Measurements from ENCODE around the gene PCED1B. TPM values are rescaled to one million over a fixed set of nuclear protein-coding genes. Genes with fewer than 3 reads are reported as not detected.

The PCED1B gene
- polyA plus RNA-seq, 1 donor (not counting 4 experiments of a cell fraction or from before 2014, with no cell fraction given): 3.2 TPM

DNA sequence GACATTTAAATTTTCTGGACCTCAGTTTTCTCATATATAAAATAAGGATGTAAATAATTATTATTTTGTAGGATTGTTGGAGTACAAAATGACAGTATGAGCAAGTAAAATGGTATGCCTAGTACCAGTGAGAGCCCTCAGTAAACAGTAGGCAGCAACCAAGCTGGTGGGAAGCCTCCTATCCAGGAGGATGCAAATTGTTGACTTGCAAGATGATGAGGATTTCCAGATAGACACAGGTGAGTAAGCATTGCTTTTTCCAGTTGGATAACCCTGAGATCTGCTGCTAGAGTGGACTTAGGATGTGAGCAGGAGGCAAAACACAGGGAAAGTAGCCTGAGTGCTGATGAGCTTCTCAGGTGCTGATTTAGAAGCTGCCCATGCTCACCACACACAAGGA is 28.5 kb downstream of the PCED1B start:
- no peak overlapping the region for H3K4me3 ChIP-seq (ENCODE audit: control insufficient read depth in 2 of 3, extremely low read depth in 1 of 3, insufficient read depth in 2 of 3, low read depth in 1 of 3, low read length in 3 of 3)
- dilution Hi-C loops (cut with MboI; ENCODE audit: extremely low pct_ligation_motif_present, low sequenced_read_pairs): no loop called here
- H3K79me2 ChIP-seq (ENCODE audit: control insufficient read depth, insufficient read depth, low read length): no peaks in the 10 kb centered on the region
- H3K9me3 ChIP-seq (ENCODE audit: control insufficient read depth, low read depth, low read length): no peaks in the 10 kb centered on the region
- H2AFZ ChIP-seq (ENCODE audit: control insufficient read depth, low read length): no peak overlapping the region
- no peak overlapping the region for H3K27ac ChIP-seq (ENCODE audit: control insufficient read depth, insufficient read depth, low read length)
- no peaks in the 10 kb centered on the region for H4K20me1 ChIP-seq (ENCODE audit: control insufficient read depth, extremely low read depth, insufficient read depth, low read length)
- DNase-seq (ENCODE audit: low read depth, low spot score): no peak
- no peak overlapping the region for H3K4me2 ChIP-seq (ENCODE audit: control insufficient read depth, extremely low read depth, insufficient read depth, low read depth, low read length)
- H3K4me1 ChIP-seq (ENCODE audit: control insufficient read depth, extremely low read depth, insufficient read depth, low read length): peaks cover 7% of the 10 kb centered on the region
- peaks cover 6 to 20% of the 10 kb centered on the region in 2 experiments for H3K36me3 ChIP-seq (ENCODE audit: control insufficient read depth in 2 of 2, extremely low read depth in 1 of 2, insufficient read depth in 2 of 2, low read length in 2 of 2)
- no peak overlapping the region for H3K9ac ChIP-seq (ENCODE audit: control insufficient read depth, extremely low read depth, insufficient read depth, low read length)
- no peaks in the 10 kb centered on the region for H3K9me1 ChIP-seq (ENCODE audit: control insufficient read depth, extremely low read depth, insufficient read depth, low read length)
- H3K27me3 ChIP-seq (ENCODE audit: control insufficient read depth, extremely low read depth, insufficient read depth, low read length): no peaks in the 10 kb centered on the region
- TF ChIP-seq EZH2 (IDR thresholded peaks at IDR 0.05; ENCODE audit: low read length): no peak
- TF ChIP-seq, protein P1, sequence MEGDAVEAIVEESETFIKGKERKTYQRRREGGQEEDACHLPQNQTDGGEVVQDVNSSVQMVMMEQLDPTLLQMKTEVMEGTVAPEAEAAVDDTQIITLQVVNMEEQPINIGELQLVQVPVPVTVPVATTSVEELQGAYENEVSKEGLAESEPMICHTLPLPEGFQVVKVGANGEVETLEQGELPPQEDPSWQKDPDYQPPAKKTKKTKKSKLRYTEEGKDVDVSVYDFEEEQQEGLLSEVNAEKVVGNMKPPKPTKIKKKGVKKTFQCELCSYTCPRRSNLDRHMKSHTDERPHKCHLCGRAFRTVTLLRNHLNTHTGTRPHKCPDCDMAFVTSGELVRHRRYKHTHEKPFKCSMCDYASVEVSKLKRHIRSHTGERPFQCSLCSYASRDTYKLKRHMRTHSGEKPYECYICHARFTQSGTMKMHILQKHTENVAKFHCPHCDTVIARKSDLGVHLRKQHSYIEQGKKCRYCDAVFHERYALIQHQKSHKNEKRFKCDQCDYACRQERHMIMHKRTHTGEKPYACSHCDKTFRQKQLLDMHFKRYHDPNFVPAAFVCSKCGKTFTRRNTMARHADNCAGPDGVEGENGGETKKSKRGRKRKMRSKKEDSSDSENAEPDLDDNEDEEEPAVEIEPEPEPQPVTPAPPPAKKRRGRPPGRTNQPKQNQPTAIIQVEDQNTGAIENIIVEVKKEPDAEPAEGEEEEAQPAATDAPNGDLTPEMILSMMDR (optimal IDR thresholded peaks at IDR 0.05 in 1 of 3, IDR thresholded peaks at IDR 0.05 in 1 of 3, conservative IDR thresholded peaks at IDR 0.05 in 1 of 3; ENCODE audit: extremely low read depth in 1 of 3, insufficient read depth in 2 of 3, low read length in 3 of 3): no peak
- peak; percentile 44 for FAIRE-seq

DNA sequence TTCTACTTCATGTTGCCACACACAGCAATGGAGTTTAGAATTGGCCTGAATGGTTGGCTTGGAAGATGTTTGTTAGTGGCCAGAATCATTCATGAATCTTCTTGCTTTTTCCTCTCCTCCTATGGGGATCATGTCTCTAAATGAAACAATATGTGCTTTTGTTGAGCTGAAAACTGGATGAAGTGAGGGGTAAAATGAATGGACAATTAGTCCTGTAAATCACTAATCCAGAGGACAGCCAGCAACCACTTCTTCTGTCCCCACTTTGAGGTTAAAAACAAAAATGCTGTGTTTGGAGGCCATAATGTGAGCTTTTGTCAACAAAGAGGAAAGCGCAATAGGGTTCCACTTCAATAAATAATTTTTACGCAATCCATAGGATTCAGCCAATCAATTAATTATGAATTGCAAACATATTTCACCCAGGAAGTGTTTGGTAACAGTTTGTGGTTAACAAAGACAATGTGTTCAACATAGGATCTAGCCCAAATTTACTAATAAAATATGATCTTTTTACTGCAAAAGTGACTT is 30.7 kb downstream of the PCED1B start:
- dilution Hi-C loops (cut with MboI; ENCODE audit: extremely low pct_ligation_motif_present, low sequenced_read_pairs): no loop called here
- H3K27me3 ChIP-seq (ENCODE audit: control insufficient read depth, extremely low read depth, insufficient read depth, low read length): no peaks in the 10 kb centered on the region
- H3K36me3 ChIP-seq (ENCODE audit: control insufficient read depth in 2 of 2, extremely low read depth in 1 of 2, insufficient read depth in 2 of 2, low read length in 2 of 2): peaks cover 8 to 20% of the 10 kb centered on the region in 2 experiments
- H3K79me2 ChIP-seq (ENCODE audit: control insufficient read depth, insufficient read depth, low read length): no peaks in the 10 kb centered on the region
- FAIRE-seq (no peak), DNase-seq (ENCODE audit: low read depth, low spot score) (no peak)
- no peak overlapping the region for H3K4me3 ChIP-seq (ENCODE audit: control insufficient read depth in 2 of 3, extremely low read depth in 1 of 3, insufficient read depth in 2 of 3, low read depth in 1 of 3, low read length in 3 of 3)
- TF ChIP-seq, protein P1 (optimal IDR thresholded peaks at IDR 0.05 in 1 of 3, IDR thresholded peaks at IDR 0.05 in 1 of 3, conservative IDR thresholded peaks at IDR 0.05 in 1 of 3; ENCODE audit: extremely low read depth in 1 of 3, insufficient read depth in 2 of 3, low read length in 3 of 3): no peak
- no peak for TF ChIP-seq EZH2 (IDR thresholded peaks at IDR 0.05; ENCODE audit: low read length)
- H3K9ac ChIP-seq (ENCODE audit: control insufficient read depth, extremely low read depth, insufficient read depth, low read length): no peak overlapping the region
- H3K4me1 ChIP-seq (ENCODE audit: control insufficient read depth, extremely low read depth, insufficient read depth, low read length): peaks cover 8% of the 10 kb centered on the region
- no peak overlapping the region for H3K4me2 ChIP-seq (ENCODE audit: control insufficient read depth, extremely low read depth, insufficient read depth, low read depth, low read length)
- no peaks in the 10 kb centered on the region for H4K20me1 ChIP-seq (ENCODE audit: control insufficient read depth, extremely low read depth, insufficient read depth, low read length)
- H3K9me3 ChIP-seq (ENCODE audit: control insufficient read depth, low read depth, low read length): no peaks in the 10 kb centered on the region
- no peak overlapping the region for H2AFZ ChIP-seq (ENCODE audit: control insufficient read depth, low read length)
- no peak overlapping the region for H3K27ac ChIP-seq (ENCODE audit: control insufficient read depth, insufficient read depth, low read length)
- H3K9me1 ChIP-seq (ENCODE audit: control insufficient read depth, extremely low read depth, insufficient read depth, low read length): no peaks in the 10 kb centered on the region

Measured in keratinocyte (primary cell).